RCC 7860 (cell line): ENCODE measurements around the gene DCXR.

Experiments
- DNase-seq: peaks from one replicate; pipeline ENCODE4 v3.0.0-alpha.2; 2015; ENCODE audit warnings: low spot score
- FAIRE-seq: peaks from 2 replicates; lab custom pipeline; 2012; peaks lifted over from hg19 to GRCh38; lab: Jason Lieb, UNC

The DCXR gene

GRCh38 chr17:82076018-82076784 is 38.7 kb upstream of the DCXR start:
- DNase-seq (no peak), FAIRE-seq (no peak)

DNA sequence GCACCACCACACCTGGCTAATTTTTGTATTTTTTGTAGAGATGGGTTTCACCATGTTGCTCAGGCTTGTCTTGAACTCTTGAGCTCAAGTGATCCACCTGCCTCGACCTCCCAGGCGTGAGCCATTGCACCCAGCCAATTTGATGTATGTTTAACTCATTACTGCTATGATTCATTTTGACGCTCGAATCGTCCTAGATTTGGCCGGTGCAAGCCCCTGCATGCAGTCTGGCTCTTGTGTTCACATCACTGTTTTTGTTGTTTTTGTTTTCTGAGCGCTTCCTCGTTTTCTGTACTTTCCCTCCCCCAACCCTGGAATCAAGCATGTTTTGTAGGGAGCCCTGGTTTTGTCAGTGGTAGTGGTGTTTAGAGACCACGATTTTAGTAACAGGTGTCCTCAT is 35.9 kb upstream of the DCXR start:
- FAIRE-seq (no peak), DNase-seq (no peak)

GRCh38 chr17:82072827-82073226 is 35.3 kb upstream of the DCXR start:
- DNase-seq (no peak), FAIRE-seq (no peak)

DNA sequence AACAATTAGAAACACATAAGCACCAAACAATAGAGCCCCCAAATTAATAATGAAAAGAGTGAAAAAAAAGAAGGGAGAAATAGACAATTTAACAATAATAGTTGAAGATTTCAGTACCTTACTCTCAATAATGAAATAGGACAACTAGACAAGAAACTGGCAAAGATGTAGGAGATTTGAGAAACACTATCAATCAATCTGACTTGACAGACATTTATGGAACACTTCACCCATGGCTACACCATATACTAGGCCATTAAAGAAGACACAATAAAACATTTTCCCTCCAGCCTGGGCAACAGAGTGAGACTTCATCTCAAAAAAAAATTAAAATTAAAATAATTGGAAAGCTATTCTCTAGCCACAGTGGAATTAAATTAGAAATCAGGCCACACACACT is 33.1 kb upstream of the DCXR start:
- FAIRE-seq (no peak), DNase-seq (no peak)

DNA sequence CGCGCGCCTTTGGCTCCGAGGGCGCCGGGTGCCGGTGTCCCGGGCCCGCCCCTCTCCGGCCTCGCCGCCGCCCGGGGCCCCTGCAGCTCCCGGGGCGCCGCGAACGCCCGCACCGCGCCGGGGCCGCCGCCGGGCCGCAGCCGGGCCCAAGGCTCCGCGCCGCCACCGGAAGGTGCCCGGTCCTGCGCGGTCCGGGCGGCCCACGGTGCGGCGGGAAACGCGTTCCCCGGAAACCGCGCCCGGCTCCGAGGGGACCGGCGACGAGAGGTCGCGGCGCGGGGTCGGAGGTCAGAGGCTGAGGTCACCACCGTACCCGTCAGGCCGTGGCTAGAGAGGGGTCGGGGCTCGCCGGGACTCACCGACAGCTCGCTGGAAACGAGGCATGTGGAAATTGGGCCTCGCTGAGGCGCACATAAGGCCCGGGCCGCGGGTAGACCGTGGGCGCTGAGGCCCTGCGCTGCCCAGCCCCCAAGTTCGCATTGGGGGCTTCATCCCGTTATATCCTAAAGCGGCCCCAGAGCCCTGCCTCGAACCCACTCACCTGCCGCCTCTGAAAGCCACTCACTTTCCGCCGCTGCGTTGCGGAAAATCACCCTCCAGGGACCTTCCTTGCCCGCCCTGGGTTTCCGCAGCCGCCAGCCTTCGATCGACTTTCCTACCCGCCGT is 28.3 kb upstream of the DCXR start, which contains the start of gene DUS1L:
DUS1L (minus strand) TSS at position 167 of the 666 bp plus-strand sequence. CDS start 745 bp downstream, outside the sequence.
- DNase-seq, result no peak
- FAIRE-seq, result no peak

DNA sequence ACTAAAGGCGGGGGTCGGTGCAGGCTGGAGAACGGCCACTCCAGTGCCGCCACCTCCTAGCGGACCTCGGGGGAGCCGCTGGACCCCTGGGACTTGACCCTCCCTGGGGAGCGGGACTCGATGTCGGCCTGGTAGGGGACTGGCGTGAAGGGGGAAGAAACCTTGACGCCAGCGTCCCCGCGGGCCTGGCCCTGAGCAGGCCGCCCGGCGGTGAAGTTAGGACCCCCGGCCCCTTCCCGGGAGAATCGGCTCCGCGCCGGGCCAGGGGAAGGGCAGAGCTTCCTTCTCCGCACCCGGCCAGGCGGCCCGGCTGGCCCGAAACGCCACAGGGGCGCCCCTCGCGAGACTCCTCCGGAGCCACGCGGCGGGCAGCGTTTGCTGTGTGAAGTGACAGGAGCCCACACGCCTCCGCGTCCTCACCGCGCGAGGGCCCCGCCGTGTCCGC is 27.7 kb upstream of the DCXR start:
- no peak for DNase-seq
- no peak for FAIRE-seq

- FAIRE-seq (no peak), DNase-seq (peak; percentile 6)
Measured at GRCh38 chr17:82064433-82065192, 27.1 kb upstream of the DCXR start.

GRCh38 chr17:82063424-82064415 is 26.2 kb upstream of the DCXR start:
- no peak for DNase-seq
- FAIRE-seq, result no peak

GRCh38 chr17:82062984-82063368 is 25.5 kb upstream of the DCXR start:
- DNase-seq (no peak), FAIRE-seq (no peak)

DNA sequence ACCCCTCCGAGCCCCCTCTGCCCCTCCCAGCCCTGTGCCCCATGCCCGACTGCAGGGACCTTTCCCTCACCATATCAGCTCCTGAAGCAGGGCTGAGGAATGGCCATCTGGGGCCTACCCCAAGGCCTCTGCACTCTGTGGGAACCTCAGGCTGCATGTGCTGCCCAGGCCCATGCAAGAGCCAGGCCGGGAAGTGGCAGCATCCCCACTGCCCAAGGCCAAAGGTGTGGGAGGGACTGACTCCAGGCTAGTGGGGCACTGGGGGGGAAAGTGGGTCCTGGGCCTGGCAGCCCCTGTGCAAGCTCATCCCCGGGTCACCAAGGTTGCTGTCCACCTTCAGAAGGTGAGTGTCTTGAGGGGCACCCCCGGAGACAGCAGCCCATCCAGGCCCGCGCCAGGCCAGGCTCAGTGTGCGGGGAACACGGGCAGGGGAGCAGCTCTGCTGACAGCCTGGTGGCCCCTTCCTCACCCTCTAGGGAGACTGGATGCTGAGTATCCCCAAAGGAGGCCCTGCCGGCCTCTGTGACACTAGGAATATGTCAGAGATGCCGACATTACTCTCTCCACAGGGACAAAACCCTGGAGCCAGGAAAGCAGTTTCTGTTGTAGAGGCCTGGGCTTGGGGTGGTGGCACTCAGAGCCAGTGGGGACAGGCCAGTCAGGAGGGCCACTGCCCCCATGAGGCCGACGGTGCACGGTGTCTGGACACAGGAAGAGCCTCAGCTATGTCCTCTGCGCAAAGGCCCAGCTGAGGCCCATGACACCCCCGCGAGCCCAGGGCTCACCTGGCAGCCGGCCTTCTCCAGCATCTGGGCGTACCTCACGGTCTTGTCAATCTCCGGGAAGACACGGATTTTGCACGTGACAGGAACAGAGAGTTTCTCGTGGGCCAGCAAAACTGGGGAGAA is 24.8 kb upstream of the DCXR start:
- FAIRE-seq (no peak), DNase-seq (no peak)

GRCh38 chr17:82061047-82061925 is 23.8 kb upstream of the DCXR start:
- FAIRE-seq, result no peak
- DNase-seq, result no peak

GRCh38 chr17:82060614-82061013 is 23.1 kb upstream of the DCXR start:
- FAIRE-seq (no peak), DNase-seq (no peak)

GRCh38 chr17:82060001-82060380 is 22.5 kb upstream of the DCXR start:
- FAIRE-seq, result no peak
- no peak for DNase-seq

GRCh38 chr17:82059272-82060000 is 21.9 kb upstream of the DCXR start:
- DNase-seq, result no peak
- no peak for FAIRE-seq

DNA sequence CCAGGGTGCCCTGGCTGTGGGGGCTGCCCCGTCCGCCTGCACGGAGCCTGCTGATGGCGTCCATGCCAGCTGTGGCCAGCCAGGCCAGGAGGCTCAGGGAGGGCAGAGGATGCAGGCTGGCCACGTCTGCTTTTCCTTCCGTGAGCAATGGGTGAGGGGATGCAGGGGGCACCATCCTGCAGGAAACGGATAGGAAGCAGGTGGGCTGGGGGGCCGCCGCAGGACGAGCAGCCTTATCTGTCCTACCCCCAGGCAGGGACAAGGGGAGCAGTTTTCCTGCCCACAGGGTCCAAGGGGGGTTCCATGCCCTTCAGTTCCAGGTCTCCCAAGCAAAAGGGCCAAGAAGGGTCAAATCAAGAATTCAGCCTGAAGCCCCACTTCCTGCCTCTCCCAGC is 21.4 kb upstream of the DCXR start:
- DNase-seq (no peak), FAIRE-seq (no peak)

- DNase-seq (no peak), FAIRE-seq (no peak)
Measured at GRCh38 chr17:82058230-82058854, 20.8 kb upstream of the DCXR start.
